H1 (cell line): ENCODE results near the gene CEACAM1. TPM values are rescaled to one million over a fixed set of nuclear protein-coding genes. Genes with fewer than 3 reads are reported as not detected.
A peak's percentile ranks its signal among the peaks of the same experiment; 100 is the strongest.

Experiments used
- CTCF ChIA-PET: fragments of 300-600 bp; sonication (Branson Sonifier 250); formaldehyde crosslinking; loops from one replicate; lab custom pipeline; 2021; ENCODE audit not compliant: partially characterized antibody; lab: Charles Lee
- POLR2A ChIA-PET: fragments of 300-600 bp; sonication (Branson Sonifier 250); formaldehyde crosslinking; loops from one replicate; lab custom pipeline; 2021; ENCODE audit warnings: inconsistent platforms; ENCODE audit not compliant: partially characterized antibody; lab: Charles Lee
- DNase-seq, 2 experiments: peaks; one replicate each; pipeline versions ENCODE4 v3.0.0 to v3.0.0-alpha.2; 2010 to 2022; ENCODE audit warnings: low spot score in 2 of 2, low read depth in 1 of 2, mixed read lengths in 1 of 2
- FAIRE-seq: peaks from 2 replicates; lab custom pipeline; 2011; peaks lifted over from hg19 to GRCh38; lab: Jason Lieb, UNC
- H2AFZ ChIP-seq: 2 replicates; pipeline ENCODE4 v1.8.1; 2012; ENCODE audit warnings: low read length, inconsistent platforms
- H2AK5ac ChIP-seq: 2 replicates; pipeline ENCODE4 v1.6.1; 2013; ENCODE audit warnings: low read depth, low read length
- H2BK120ac ChIP-seq: replicated peaks from 2 replicates; pipeline ENCODE3; 2013; ENCODE audit warnings: low read depth, low read length, inconsistent platforms
- H2BK12ac ChIP-seq: 2 replicates; pipeline ENCODE4 v1.6.1; 2013; ENCODE audit warnings: low read depth, low read length
- H2BK15ac ChIP-seq: 2 replicates; pipeline ENCODE4 v1.6.1; 2013; ENCODE audit warnings: low read length
- H2BK20ac ChIP-seq: 2 replicates; pipeline ENCODE4 v1.6.1; 2013; ENCODE audit warnings: low read length
- H2BK5ac ChIP-seq: 2 replicates; pipeline ENCODE4 v1.6.1; 2013; ENCODE audit warnings: low read depth, low read length
- H3K14ac ChIP-seq: 2 replicates; pipeline ENCODE4 v1.6.1; 2013; ENCODE audit warnings: inconsistent platforms; ENCODE audit not compliant: insufficient read length
- H3K18ac ChIP-seq: 2 replicates; pipeline ENCODE4 v1.6.1; 2013; ENCODE audit warnings: low read length; ENCODE audit errors: extremely low read depth
- H3K23ac ChIP-seq: 2 replicates; pipeline ENCODE4 v1.6.1; 2013; ENCODE audit warnings: inconsistent platforms; ENCODE audit not compliant: insufficient read length
- H3K23me2 ChIP-seq: 2 replicates; pipeline ENCODE4 v1.6.1; 2013; ENCODE audit warnings: low read depth, low read length
- H3K27ac ChIP-seq: 2 replicates; pipeline ENCODE4 v1.6.1; 2011; ENCODE audit warnings: low read depth, low read length, inconsistent platforms
- H3K27me3 ChIP-seq, 4 experiments: replicated peaks in 1 of 4; 1 replicate in 1 of 4; 2 replicates in 3 of 4; pipeline versions ENCODE4 v1.6.1 to v1.8.1; 2011 to 2013; ENCODE audit warnings: low read length in 3 of 4, mild to moderate bottlenecking in 3 of 4, inconsistent platforms in 2 of 4, mixed read lengths in 2 of 4, moderate library complexity in 1 of 4; ENCODE audit not compliant: control insufficient read depth in 3 of 4, insufficient read depth in 3 of 4; ENCODE audit errors: extremely low read depth in 1 of 4
- H3K36me3 ChIP-seq, 4 experiments: 2 replicates each; pipeline versions ENCODE4 v1.6.1 to v1.8.1; 2011 to 2013; ENCODE audit warnings: mild to moderate bottlenecking in 4 of 4, low read length in 3 of 4, moderate library complexity in 2 of 4, control low read depth in 1 of 4, inconsistent platforms in 1 of 4; ENCODE audit not compliant: insufficient read depth in 4 of 4, control insufficient read depth in 2 of 4
- H3K4ac ChIP-seq: replicated peaks from 2 replicates; pipeline ENCODE3; 2013; ENCODE audit warnings: low read length, low read depth, mixed read lengths, inconsistent platforms; ENCODE audit not compliant: insufficient read length
- H3K4me1 ChIP-seq, 4 experiments: replicated peaks in 1 of 4; 1 replicate in 1 of 4; 2 replicates in 3 of 4; pipeline versions ENCODE4 v1.6.1 to v1.8.1; 2011 to 2013; ENCODE audit warnings: low read length in 3 of 4, inconsistent platforms in 2 of 4, mixed read lengths in 1 of 4; ENCODE audit not compliant: insufficient read depth in 4 of 4, control insufficient read depth in 3 of 4
- H3K4me2 ChIP-seq, 2 experiments: 2 replicates each; pipeline versions ENCODE4 v1.6.1 to v1.8.1; 2011 to 2013; ENCODE audit warnings: low read depth in 2 of 2, low read length in 2 of 2, control low read depth in 1 of 2, inconsistent platforms in 1 of 2, mild to moderate bottlenecking in 1 of 2; ENCODE audit not compliant: insufficient read depth in 1 of 2
- H3K4me3 ChIP-seq, 4 experiments: fragments of 200-600, 300-600 bp in 1 of 4; sonication (generic), shearing (Covaris generic), sonication (Bioruptor Twin) in 1 of 4; 2 replicates each; pipeline versions ENCODE4 v1.5.1 to v1.8.1; 2011 to 2016; ENCODE audit warnings: low read length in 4 of 4, low read depth in 3 of 4, control low read depth in 2 of 4, inconsistent platforms in 2 of 4, mild to moderate bottlenecking in 2 of 4, mixed read lengths in 1 of 4, moderate library complexity in 1 of 4; ENCODE audit not compliant: insufficient read depth in 2 of 4; ENCODE audit errors: extremely low read depth in 1 of 4
- H3K56ac ChIP-seq: replicated peaks from 2 replicates; pipeline ENCODE3; 2013; ENCODE audit warnings: low read depth, mild to moderate bottlenecking, mixed read lengths, low read length, inconsistent platforms; ENCODE audit not compliant: insufficient read length
- H3K79me1 ChIP-seq: 2 replicates; pipeline ENCODE4 v1.6.1; 2013; ENCODE audit warnings: low read depth, low read length, control low read depth
- H3K79me2 ChIP-seq, 2 experiments: 2 replicates each; pipeline versions ENCODE4 v1.6.1 to v1.8.1; 2012 to 2013; ENCODE audit warnings: low read length in 2 of 2, mild to moderate bottlenecking in 2 of 2, inconsistent platforms in 1 of 2; ENCODE audit not compliant: insufficient read depth in 2 of 2, control insufficient read depth in 1 of 2
- H3K9ac ChIP-seq, 4 experiments: replicated peaks in 1 of 4; 1 replicate in 1 of 4; 2 replicates in 3 of 4; pipeline versions ENCODE4 v1.6.1 to v1.8.1; 2011 to 2013; ENCODE audit warnings: low read depth in 3 of 4, low read length in 3 of 4, control low read depth in 2 of 4, mild to moderate bottlenecking in 2 of 4, moderate library complexity in 2 of 4, inconsistent platforms in 1 of 4; ENCODE audit errors: extremely low read depth in 1 of 4
- H3K9me3 ChIP-seq, 2 experiments: 2 replicates each; pipeline versions ENCODE4 v1.6.1 to v1.8.1; 2012 to 2013; ENCODE audit warnings: mild to moderate bottlenecking in 2 of 2, moderate library complexity in 2 of 2, control low read depth in 1 of 2, inconsistent platforms in 1 of 2, low read depth in 1 of 2, low read length in 1 of 2, mixed read lengths in 1 of 2; ENCODE audit not compliant: insufficient read depth in 2 of 2
- H4K20me1 ChIP-seq, 2 experiments: replicated peaks in 1 of 2; 2 replicates each; pipeline versions ENCODE3 to v1.8.1; 2011 to 2013; ENCODE audit warnings: inconsistent platforms in 2 of 2, low read length in 2 of 2, mild to moderate bottlenecking in 1 of 2; ENCODE audit not compliant: insufficient read depth in 2 of 2, control insufficient read depth in 1 of 2
- H4K5ac ChIP-seq: 2 replicates; pipeline ENCODE4 v1.6.1; 2013; ENCODE audit warnings: low read length, low read depth, mixed read lengths, inconsistent platforms; ENCODE audit not compliant: insufficient read length
- H4K8ac ChIP-seq: 2 replicates; pipeline ENCODE4 v1.8.0; 2013; ENCODE audit warnings: mild to moderate bottlenecking, moderate library complexity, low read length, inconsistent platforms; ENCODE audit not compliant: insufficient read depth; ENCODE audit errors: extremely low read depth
- H4K91ac ChIP-seq: replicated peaks from 2 replicates; pipeline ENCODE3; 2013; ENCODE audit warnings: low read length, mixed read lengths, inconsistent platforms; ENCODE audit not compliant: insufficient read length
- HDAC2 ChIP-seq, 2 experiments: fragments of 300-600 bp in 1 of 2; sonication (generic) in 1 of 2; IDR thresholded peaks; 2 replicates each; pipeline ENCODE4 v1.6.1; 2011 to 2012; ENCODE audit warnings: low read depth in 2 of 2, low read length in 2 of 2, mild to moderate bottlenecking in 2 of 2, moderate library complexity in 2 of 2, borderline replicate concordance in 1 of 2, inconsistent platforms in 1 of 2
- KDM4A ChIP-seq: IDR thresholded peaks from one replicate; pipeline ENCODE4 v1.7.1; 2012; ENCODE audit warnings: low read depth, mild to moderate bottlenecking, moderate library complexity, low read length, inconsistent platforms; ENCODE audit not compliant: severe bottlenecking
- POU5F1 ChIP-seq: IDR thresholded peaks from 2 replicates; pipeline ENCODE4 v1.6.1; 2011; ENCODE audit warnings: low read depth, mild to moderate bottlenecking, low read length, moderate library complexity
- YY1 ChIP-seq: IDR thresholded peaks from 2 replicates; pipeline ENCODE4 v1.6.1; 2011; ENCODE audit warnings: low read depth, mild to moderate bottlenecking, low read length
- WGBS, 2 experiments: shearing (Covaris generic) in 1 of 2; methylation state at CpG; one replicate each; pipeline versions ENCODE4 v1.1.6 to v1.1.7; 2013 to 2015; ENCODE audit warnings: low lambda C conversion rate in 2 of 2, mixed read lengths in 2 of 2, inconsistent platforms in 1 of 2, low coverage in 1 of 2, missing lambda C conversion rate in 1 of 2; ENCODE audit not compliant: insufficient replicate concordance in 2 of 2, insufficient coverage in 1 of 2, insufficient read length in 1 of 2; ENCODE audit errors: extremely low coverage in 1 of 2, missing lambda C conversion rate in 1 of 2; 5-methylcytosine and 5-hydroxymethylcytosine counted together
- polyA plus RNA-seq, 7 experiments: library from polyadenylated mRNA; depleted of rRNA in 3 of 7; stranded (reverse) in 5 of 7; unstranded in 2 of 7; fragments of >200 nt in 5 of 7; fragments of 200-250 nt in 2 of 7; gene quantifications; 1 replicate in 5 of 7; 2 replicates in 1 of 7; 4 replicates in 1 of 7; pipeline versions ENCODE4 v1.2.1 to v1.2.3, GENCODE V29; 2011 to 2013; ENCODE audit warnings: missing spikeins in 2 of 7, mixed read lengths in 2 of 7
- total RNA-seq: library from RNA; stranded (reverse); fragmentation: NEBNext Ultra II Directional; extraction: Animal tissue kit (Norgen Biotek cat#: 25700); gene quantifications from 2 replicates; pipeline ENCODE4 v1.2.1, GENCODE V29; 2021

The CEACAM1 gene
- total and polyA plus RNA-seq, 2 of the 8 experiments (the other 6 are each of a cell fraction or from before 2014, with no cell fraction given) = 1.8 to 3.6 TPM

- Histone ChIP-seq H3K56ac (no peak overlapping the region), H2BK120ac (peak overlapping the region; percentile 18), H3K9me3 (no peaks in the 10 kb centered on the region), H3K36me3 (no peaks in the 10 kb centered on the region), H3K18ac (no peak overlapping the region), H4K20me1 (no peaks in the 10 kb centered on the region), H4K8ac (no peak overlapping the region), H3K4ac (no peak overlapping the region), H3K4me1 (peaks cover 0 to 5% (median 2%) of the 10 kb centered on the region in 4 experiments; a peak in 2 of 7 replicates), H3K14ac (no peak overlapping the region), H3K23ac (no peak overlapping the region), H3K23me2 (no peaks in the 10 kb centered on the region), H3K27ac (no peak overlapping the region), H2BK20ac (no peak overlapping the region), H3K9ac (no peak overlapping the region), H3K79me2 (no peaks in the 10 kb centered on the region), H2AK5ac (no peak overlapping the region), H3K27me3 (no peaks in the 10 kb centered on the region; a peak in 1 of 7 replicates), H2BK12ac (no peak overlapping the region), H3K79me1 (no peaks in the 10 kb centered on the region), H4K91ac (no peak overlapping the region), H3K4me3 (no peak overlapping the region), H3K4me2 (no peak overlapping the region), H2BK15ac (no peak overlapping the region), H2BK5ac (no peak overlapping the region), H2AFZ (no peak overlapping the region), H4K5ac (no peak overlapping the region)
- DNase-seq = peak in 1 of 2 experiments; percentile 41
- 90% methylated on average over 5 of the region's 5 CpGs; no CpG with 5 or more reads in 1 of the 2 experiments for WGBS, 2 experiments
- FAIRE-seq = no peak
- ChIA-PET CTCF (interaction anchor here (0.6 to 1.9 kb wide), 3 partner anchors 16 to 131 kb away, joined by 3 to 9 read pairs (median 3); partner anchors contain the start of gene CEACAM1), POLR2A (no interaction called here)
- TF ChIP-seq KDM4A (no peak), YY1 (0 out of 2 replicates have a peak, but pooled peaks have one; percentile 32), HDAC2 (IDR thresholded peaks at IDR 0.05; ENCODE audit: borderline replicate concordance in 1 of 2, low read depth in 2 of 2, low read length in 2 of 2) (no peak), POU5F1 (no peak)
Measured at GRCh38 chr19:42512130-42512636, 16.1 kb downstream of the CEACAM1 start.
